Stomach (tissue), 4 donors: Measurements from ENCODE around the gene ELOB.

Experiments used
- POLR2A ChIP-seq, 4 donors: fragments of 450-650 bp; IDR thresholded peaks; one replicate each; pipeline ENCODE4 v1.6.1; 2016; ENCODE audit warnings: antibody characterized with exemption in 4 of 4, control low read depth in 2 of 4, mild to moderate bottlenecking in 1 of 4, moderate library complexity in 1 of 4
- TF ChIP-seq, protein P1 (sequence below), 7 experiments: fragments of 450-650 bp in 4 of 7; fragments of 200-600 bp in 3 of 7; sonication (generic) in 3 of 7; IDR thresholded peaks; one replicate each; pipeline ENCODE4 v1.5.1; 2016 to 2019; ENCODE audit warnings: antibody characterized with exemption in 7 of 7, control low read depth in 2 of 7, mild to moderate bottlenecking in 1 of 7

DNA sequence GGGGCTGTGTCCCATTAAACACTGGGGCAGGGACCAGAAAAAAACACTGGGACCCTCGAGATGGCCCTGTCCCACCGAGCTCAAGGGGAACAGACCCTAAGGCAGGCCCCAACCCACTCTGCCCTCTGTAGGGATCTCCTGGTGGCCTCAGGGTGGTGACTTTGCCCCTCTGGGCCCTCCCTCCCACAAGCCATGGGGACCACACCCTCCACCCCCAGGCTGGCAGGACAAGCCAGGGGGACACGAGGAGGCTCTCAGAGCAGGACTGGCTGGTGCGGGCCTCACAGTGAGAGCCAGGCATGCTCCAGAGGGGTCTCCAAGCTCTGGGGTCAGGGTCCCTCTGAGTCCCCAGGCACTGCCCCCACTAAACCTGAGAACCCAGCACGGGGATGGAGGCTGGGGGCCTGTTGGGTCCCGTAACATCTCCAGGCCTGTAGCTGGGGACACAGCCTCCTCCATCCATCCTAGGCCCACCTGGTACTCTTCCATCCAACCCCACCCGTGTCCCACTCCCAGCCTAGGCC lies 39.1 kb downstream of the ELOB start:
- TF ChIP-seq, protein P1, sequence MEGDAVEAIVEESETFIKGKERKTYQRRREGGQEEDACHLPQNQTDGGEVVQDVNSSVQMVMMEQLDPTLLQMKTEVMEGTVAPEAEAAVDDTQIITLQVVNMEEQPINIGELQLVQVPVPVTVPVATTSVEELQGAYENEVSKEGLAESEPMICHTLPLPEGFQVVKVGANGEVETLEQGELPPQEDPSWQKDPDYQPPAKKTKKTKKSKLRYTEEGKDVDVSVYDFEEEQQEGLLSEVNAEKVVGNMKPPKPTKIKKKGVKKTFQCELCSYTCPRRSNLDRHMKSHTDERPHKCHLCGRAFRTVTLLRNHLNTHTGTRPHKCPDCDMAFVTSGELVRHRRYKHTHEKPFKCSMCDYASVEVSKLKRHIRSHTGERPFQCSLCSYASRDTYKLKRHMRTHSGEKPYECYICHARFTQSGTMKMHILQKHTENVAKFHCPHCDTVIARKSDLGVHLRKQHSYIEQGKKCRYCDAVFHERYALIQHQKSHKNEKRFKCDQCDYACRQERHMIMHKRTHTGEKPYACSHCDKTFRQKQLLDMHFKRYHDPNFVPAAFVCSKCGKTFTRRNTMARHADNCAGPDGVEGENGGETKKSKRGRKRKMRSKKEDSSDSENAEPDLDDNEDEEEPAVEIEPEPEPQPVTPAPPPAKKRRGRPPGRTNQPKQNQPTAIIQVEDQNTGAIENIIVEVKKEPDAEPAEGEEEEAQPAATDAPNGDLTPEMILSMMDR (IDR thresholded peaks at IDR 0.05), result no peak
- TF ChIP-seq POLR2A (IDR thresholded peaks at IDR 0.05), result no peak
